ENCODE measurements around the gene GSTCD.

DNA sequence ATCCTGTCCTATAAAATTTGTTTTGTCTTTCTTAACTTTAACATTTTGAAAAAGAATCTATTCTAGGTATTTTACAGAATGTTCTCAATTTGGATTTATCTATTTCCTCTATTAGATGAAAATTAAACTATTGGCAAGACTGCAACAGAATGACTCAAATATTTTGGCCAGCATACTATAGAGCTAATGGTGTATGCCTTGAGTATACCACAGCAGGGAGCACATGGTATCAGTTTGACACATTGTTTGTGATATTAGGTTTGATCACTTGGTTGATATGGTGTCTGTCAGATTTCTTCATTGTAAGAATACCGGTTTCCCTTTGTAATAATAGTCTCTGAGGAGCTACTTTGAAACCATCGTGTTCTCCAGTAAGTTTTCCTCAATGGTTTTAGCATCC, 98.9 kb downstream of the GSTCD start:
- TF ChIP-seq CTCF (IDR thresholded peaks at IDR 0.05) (no peak), POLR2A (IDR thresholded peaks at IDR 0.05) (no peak)
